ENCODE measurements around the gene TBC1D9B.

- no peak for TF ChIP-seq CTCF (IDR thresholded peaks at IDR 0.05)
- TF ChIP-seq POLR2A (IDR thresholded peaks at IDR 0.05), result no peak
These were observed 83.6 kb downstream of the TBC1D9B start for GRCh38 chr5:179823937-179824744.

Data from lower leg skin (tissue), 3 donors.